OCI-LY1 (cell line): ENCODE measurements around the gene CTNNA2.

Source experiments
- CTCF ChIP-seq: fragments of 200-600 bp; sonication (generic), shearing (Covaris generic); IDR thresholded peaks from 2 replicates; pipeline ENCODE4 v1.5.1; 2017; ENCODE audit warnings: mild to moderate bottlenecking, antibody characterized with exemption, low read length, moderate library complexity, mixed read lengths
- EZH2 ChIP-seq: fragments of 200-600 bp; sonication (generic), shearing (Covaris generic); IDR thresholded peaks from 2 replicates; pipeline ENCODE4 v1.8.0; 2017; ENCODE audit warnings: borderline replicate concordance, mixed run types, mild to moderate bottlenecking, antibody characterized with exemption, low read length, moderate library complexity, mixed read lengths

DNA sequence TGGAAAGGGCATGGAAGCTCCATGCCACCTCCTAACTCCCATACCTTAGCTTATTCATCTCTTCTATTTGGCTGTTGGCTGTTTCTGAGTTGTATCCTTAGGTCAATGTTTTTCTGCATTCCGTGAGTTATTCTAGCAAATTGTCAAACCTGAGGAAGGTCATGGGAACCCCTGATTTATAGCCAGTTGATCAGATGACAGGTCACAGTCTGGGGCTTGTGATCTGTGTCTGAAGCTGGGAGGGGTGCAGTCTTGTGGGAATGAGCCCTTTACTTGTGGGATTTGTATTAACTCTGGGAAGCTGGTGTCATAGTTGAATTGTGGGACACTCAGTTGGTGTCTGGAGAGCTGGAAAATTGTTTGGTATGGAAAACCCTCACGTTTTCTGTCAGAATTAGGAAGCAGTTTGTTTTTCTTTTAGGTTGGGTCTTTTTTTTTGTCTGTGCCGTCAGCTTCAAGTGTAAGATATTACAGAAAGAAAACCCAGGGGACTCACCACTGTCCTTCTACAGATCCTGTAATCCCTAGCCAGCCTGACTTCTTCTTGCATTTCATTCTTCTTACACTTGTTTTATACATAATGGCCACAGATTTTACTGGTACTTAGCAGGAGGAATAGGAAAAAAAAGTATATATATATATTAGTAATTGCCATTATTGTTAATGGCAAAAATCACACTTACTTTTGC is 653.8 kb downstream of the CTNNA2 start:
- TF ChIP-seq CTCF: no peak
- TF ChIP-seq EZH2: no peak
